Tibial nerve (tissue), 4 donors: ENCODE measurements around the gene CDH8. TPM values are rescaled to one million over a fixed set of nuclear protein-coding genes. Genes with fewer than 3 reads are reported as not detected.
"Not testable (repeated sequence)": the region's sequence is repeated elsewhere in the genome, so short reads cannot be mapped to it uniquely, and the experiment has no call there.

Source experiments
- DNase-seq, 2 donors: peaks; one replicate each; pipeline ENCODE4 v3.0.0-alpha.2; 2019; ENCODE audit warnings: low spot score in 2 of 2
- H3K27ac ChIP-seq, 4 donors: fragments of 200-600 bp; sonication (generic) in 3 of 4; one replicate each; pipeline ENCODE4 v1.5.1; 2017 to 2019; ENCODE audit warnings: mild to moderate bottlenecking in 1 of 4
- H3K27me3 ChIP-seq, 2 donors: fragments of 200-600 bp; sonication (generic) in 1 of 2; one replicate each; pipeline versions ENCODE4 v1.5.1 to v1.6.0; 2017 to 2019
- H3K36me3 ChIP-seq, 3 donors: fragments of 200-600 bp; sonication (generic); one replicate each; pipeline ENCODE4 v1.5.1; 2018 to 2019
- H3K4me1 ChIP-seq, 4 donors: fragments of 200-600 bp; sonication (generic) in 3 of 4; one replicate each; pipeline ENCODE4 v1.5.1; 2017 to 2019
- H3K4me3 ChIP-seq, 4 donors: fragments of 200-600 bp; sonication (generic) in 3 of 4; one replicate each; pipeline ENCODE4 v1.5.1; 2017 to 2019; ENCODE audit warnings: mild to moderate bottlenecking in 1 of 4, moderate library complexity in 1 of 4
- H3K9me3 ChIP-seq, 4 donors: fragments of 200-600 bp; sonication (generic) in 3 of 4; one replicate each; pipeline ENCODE4 v1.5.1; 2017 to 2019
- EP300 ChIP-seq, 2 donors: sonication (generic); formaldehyde crosslinking; IDR thresholded peaks; one replicate each; pipeline ENCODE4 v1.6.1; 2017; ENCODE audit warnings: antibody characterized with exemption in 2 of 2, mild to moderate bottlenecking in 1 of 2
- POLR2A ChIP-seq, 2 donors: fragments of 450-650 bp; IDR thresholded peaks; one replicate each; pipeline ENCODE4 v1.6.1; 2017; ENCODE audit warnings: antibody characterized with exemption in 2 of 2, mild to moderate bottlenecking in 2 of 2, moderate library complexity in 2 of 2
- WGBS, 2 donors: methylation state at CpG; one replicate each; pipeline ENCODE4 v1.1.5; 2018; 5-methylcytosine and 5-hydroxymethylcytosine counted together
- total RNA-seq, 4 donors: library from RNA; depleted of rRNA; stranded (reverse); fragments of >200 nt; gene quantifications; one replicate each; pipeline ENCODE4 v1.1.0, GENCODE V29; 2016
- TF ChIP-seq, protein P1 (sequence below), 5 experiments: fragments of 200-600 bp in 3 of 5; fragments of 450-650 bp in 2 of 5; sonication (generic) in 3 of 5; IDR thresholded peaks; one replicate each; pipeline ENCODE4 v1.5.1; 2016 to 2019; ENCODE audit warnings: antibody characterized with exemption in 5 of 5, mild to moderate bottlenecking in 3 of 5, moderate library complexity in 2 of 5

CDH8 gene
- total RNA-seq, 4 donors from 2014 or later: 0.22 TPM; not detected in 3

DNA sequence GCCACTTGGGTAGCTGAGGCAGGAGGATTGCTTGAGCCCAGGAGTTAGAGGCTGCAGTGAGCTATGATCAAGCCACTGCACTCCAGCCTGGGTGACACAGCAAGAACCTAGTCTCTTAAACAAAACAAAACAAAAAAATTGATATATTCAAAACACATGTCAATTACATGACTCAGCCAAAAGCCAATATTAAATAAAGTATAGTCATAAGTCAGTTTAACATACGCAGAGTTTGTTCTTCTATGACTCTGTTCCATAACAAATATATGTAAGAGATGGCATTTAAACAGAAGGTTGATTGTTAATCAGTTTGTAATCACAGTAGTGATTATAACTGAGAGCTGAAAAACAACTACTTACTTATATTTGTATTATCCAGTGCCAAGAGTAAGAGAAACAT, 106.5 kb downstream of the CDH8 start:
- Histone ChIP-seq H3K36me3 (no peaks in the 10 kb centered on the region), H3K4me3 (no peak overlapping the region), H3K9me3 (peaks cover 0 to 2% (median 0%) of the 10 kb centered on the region in 4 donors), H3K27ac (no peak overlapping the region), H3K27me3 (no peaks in the 10 kb centered on the region), H3K4me1 (no peaks in the 10 kb centered on the region)
- WGBS, 2 donors: 70 to 71% methylated on average over 1 of the region's 1 CpG
- no peak for TF ChIP-seq EP300 (IDR thresholded peaks at IDR 0.05)
- TF ChIP-seq, protein P1, sequence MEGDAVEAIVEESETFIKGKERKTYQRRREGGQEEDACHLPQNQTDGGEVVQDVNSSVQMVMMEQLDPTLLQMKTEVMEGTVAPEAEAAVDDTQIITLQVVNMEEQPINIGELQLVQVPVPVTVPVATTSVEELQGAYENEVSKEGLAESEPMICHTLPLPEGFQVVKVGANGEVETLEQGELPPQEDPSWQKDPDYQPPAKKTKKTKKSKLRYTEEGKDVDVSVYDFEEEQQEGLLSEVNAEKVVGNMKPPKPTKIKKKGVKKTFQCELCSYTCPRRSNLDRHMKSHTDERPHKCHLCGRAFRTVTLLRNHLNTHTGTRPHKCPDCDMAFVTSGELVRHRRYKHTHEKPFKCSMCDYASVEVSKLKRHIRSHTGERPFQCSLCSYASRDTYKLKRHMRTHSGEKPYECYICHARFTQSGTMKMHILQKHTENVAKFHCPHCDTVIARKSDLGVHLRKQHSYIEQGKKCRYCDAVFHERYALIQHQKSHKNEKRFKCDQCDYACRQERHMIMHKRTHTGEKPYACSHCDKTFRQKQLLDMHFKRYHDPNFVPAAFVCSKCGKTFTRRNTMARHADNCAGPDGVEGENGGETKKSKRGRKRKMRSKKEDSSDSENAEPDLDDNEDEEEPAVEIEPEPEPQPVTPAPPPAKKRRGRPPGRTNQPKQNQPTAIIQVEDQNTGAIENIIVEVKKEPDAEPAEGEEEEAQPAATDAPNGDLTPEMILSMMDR (IDR thresholded peaks at IDR 0.05): no peak
- TF ChIP-seq POLR2A (IDR thresholded peaks at IDR 0.05): no peak
- DNase-seq: no peak

DNA sequence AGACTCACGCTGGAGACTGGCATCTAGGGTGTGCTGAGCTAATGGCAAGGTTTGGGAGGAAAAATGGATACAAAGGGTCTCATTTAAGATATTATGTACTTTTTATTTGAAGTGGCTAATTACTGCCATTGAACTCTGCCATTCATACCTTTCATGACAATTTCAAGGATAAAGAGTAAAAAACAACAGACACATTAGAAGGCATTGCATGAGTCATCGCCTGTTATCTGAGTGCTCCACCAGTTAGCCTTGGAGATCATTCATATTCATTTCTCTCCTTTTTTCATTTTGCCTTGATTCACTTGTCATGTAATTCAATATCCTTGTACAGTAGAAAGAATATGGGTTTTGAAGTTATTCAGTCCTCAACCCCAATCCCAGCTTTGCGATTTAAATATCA, 109.5 kb downstream of the CDH8 start:
- Histone ChIP-seq H3K27ac (no peak overlapping the region), H3K4me3 (no peak overlapping the region), H3K9me3 (peaks cover 0 to 2% (median 0%) of the 10 kb centered on the region in 4 donors), H3K27me3 (no peaks in the 10 kb centered on the region), H3K4me1 (no peaks in the 10 kb centered on the region), H3K36me3 (no peaks in the 10 kb centered on the region)
- 79 to 80% methylated on average over 3 of the region's 3 CpGs for WGBS, 2 donors
- no peak for DNase-seq
- TF ChIP-seq, protein P1 (IDR thresholded peaks at IDR 0.05): no peak
- TF ChIP-seq POLR2A (IDR thresholded peaks at IDR 0.05) (no peak), EP300 (IDR thresholded peaks at IDR 0.05) (no peak)

DNA sequence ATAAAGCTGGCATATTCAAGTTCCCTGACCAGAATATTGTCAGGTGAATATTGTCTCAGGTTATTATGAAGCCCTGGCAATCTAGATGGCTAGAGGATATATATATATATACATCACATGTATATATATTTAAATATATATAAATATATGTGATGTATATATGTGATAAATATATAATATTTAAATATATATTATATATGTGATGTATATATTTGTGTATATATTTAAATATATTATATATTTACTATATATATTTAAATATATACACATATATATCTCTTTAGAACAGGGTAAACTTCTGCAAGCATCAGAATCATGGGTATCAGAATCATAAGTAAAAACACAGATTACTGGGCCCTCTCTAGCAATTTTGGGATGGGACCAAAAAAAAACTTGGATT, 112.6 kb downstream of the CDH8 start:
- no peak overlapping the region for H3K27ac ChIP-seq
- no peaks in the 10 kb centered on the region for H3K36me3 ChIP-seq
- no peak for TF ChIP-seq POLR2A (IDR thresholded peaks at IDR 0.05)
- no peak for TF ChIP-seq EP300 (IDR thresholded peaks at IDR 0.05)
- TF ChIP-seq, protein P1 (IDR thresholded peaks at IDR 0.05): no peak
- no peaks in the 10 kb centered on the region for H3K4me1 ChIP-seq
- no peaks in the 10 kb centered on the region for H3K27me3 ChIP-seq
- no peak for DNase-seq
- H3K4me3 ChIP-seq: no peak overlapping the region
- peaks cover 0 to 2% (median 0%) of the 10 kb centered on the region in 4 donors for H3K9me3 ChIP-seq

DNA sequence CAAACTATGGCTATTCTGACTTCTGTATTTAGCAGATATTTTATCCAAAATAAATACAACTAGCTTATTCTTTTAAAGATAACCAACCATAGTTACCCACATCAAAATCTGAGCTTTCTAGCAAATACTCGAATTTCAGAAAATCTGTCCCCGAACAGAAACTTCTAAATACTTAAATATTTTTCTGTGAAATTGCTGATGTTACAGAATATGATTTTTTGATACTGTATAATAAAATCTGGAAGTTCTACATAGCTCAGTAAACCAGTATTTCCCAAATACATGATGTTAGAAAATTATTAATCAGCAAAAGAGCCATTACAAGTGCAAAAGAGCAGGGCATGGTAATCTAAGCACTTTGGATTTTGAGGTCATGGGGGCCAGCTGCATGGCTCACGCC, 114.9 kb downstream of the CDH8 start:
- no peak for DNase-seq
- H3K4me1 ChIP-seq: no peaks in the 10 kb centered on the region
- WGBS, 2 donors: 63 to 73% methylated on average over 3 of the region's 3 CpGs
- no peak for TF ChIP-seq EP300 (IDR thresholded peaks at IDR 0.05)
- TF ChIP-seq, protein P1 (IDR thresholded peaks at IDR 0.05): no peak
- no peak for TF ChIP-seq POLR2A (IDR thresholded peaks at IDR 0.05)
- no peak overlapping the region for H3K27ac ChIP-seq
- H3K4me3 ChIP-seq: no peak overlapping the region
- H3K9me3 ChIP-seq: no peaks in the 10 kb centered on the region
- H3K36me3 ChIP-seq: no peaks in the 10 kb centered on the region
- no peaks in the 10 kb centered on the region for H3K27me3 ChIP-seq

DNA sequence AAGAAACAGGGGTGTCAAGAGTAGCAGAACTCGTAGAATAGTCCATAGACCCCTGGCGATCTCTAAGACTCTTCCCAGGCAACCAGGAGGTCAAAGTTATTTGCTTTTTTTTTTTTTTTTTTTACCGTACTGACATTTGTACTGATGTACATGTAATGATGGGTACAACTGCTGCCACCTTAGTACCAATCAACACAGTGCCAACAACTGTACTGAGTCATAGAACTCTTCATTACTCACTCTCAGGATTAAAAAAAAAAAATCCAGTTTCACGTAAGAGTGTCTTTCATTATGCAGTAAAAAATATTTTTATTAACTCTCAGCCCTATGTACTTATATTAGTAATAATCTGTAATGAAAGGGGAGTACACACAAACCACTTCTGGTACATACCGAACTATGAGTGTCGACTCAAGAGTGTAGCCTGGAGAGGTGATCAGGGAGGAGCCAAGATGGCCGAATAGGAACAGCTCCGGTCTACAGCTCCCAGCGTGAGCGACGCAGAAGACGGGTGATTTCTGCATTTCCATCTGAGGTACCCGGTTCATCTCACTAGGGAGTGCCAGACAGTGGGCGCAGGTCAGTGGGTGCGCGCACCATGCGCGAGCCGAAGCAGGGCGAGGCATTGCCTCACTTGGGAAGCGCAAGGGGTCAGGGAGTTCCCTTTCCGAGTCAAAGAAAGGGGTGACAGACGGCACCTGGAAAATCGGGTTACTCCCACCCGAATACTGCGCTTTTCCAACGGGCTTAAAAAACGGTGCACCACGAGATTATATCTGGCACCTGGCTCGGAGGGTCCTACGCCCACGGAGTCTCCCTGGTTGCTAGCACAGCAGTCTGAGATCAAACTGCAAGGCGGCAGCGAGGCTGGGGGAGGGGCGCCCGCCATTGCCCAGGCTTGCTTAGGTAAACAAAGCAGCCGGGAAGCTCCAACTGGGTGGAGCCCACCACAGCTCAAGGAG, 118.1 kb downstream of the CDH8 start:
- not testable (repeated sequence) for H3K27ac ChIP-seq, DNase-seq, H3K27me3 ChIP-seq, H3K36me3 ChIP-seq, H3K4me1 ChIP-seq, H3K4me3 ChIP-seq, H3K9me3 ChIP-seq
- WGBS, 2 donors: 89 to 91% methylated on average over 29 to 34 of the region's 37 CpGs
